ENCODE results near the gene KCNIP1.

The KCNIP1 gene

DNA sequence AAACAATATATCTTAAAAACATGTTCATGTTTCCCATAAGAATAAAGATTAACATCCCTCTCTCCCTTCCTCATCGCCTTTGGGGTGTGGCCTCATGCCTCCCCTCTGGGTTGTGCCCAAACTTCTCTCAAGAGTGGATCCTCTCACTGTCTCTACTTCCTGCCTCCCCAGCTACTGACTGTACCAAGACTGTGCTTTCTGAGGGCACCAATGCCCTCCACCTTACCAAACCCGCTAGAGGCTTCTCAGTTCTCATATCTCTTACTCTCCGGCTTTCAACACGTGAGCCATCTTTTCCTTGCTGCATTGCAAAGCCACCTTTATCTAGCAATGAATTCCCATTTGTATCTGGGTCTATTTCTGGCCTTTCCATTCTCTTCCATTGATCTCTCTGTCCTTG, 34.4 kb upstream of the KCNIP1 start:
- no peak overlapping the region for H3K4me3 ChIP-seq (ENCODE audit: low read depth, low read length)
- no peak for DNase-seq (ENCODE audit: low read depth, low spot score)
- TF ChIP-seq, protein P1, sequence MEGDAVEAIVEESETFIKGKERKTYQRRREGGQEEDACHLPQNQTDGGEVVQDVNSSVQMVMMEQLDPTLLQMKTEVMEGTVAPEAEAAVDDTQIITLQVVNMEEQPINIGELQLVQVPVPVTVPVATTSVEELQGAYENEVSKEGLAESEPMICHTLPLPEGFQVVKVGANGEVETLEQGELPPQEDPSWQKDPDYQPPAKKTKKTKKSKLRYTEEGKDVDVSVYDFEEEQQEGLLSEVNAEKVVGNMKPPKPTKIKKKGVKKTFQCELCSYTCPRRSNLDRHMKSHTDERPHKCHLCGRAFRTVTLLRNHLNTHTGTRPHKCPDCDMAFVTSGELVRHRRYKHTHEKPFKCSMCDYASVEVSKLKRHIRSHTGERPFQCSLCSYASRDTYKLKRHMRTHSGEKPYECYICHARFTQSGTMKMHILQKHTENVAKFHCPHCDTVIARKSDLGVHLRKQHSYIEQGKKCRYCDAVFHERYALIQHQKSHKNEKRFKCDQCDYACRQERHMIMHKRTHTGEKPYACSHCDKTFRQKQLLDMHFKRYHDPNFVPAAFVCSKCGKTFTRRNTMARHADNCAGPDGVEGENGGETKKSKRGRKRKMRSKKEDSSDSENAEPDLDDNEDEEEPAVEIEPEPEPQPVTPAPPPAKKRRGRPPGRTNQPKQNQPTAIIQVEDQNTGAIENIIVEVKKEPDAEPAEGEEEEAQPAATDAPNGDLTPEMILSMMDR (IDR thresholded peaks at IDR 0.05; ENCODE audit: low read depth, low read length), result no peak
- in situ Hi-C loops (cut with HindIII; ENCODE audit: low sequenced_read_pairs), result no loop called here

DNA sequence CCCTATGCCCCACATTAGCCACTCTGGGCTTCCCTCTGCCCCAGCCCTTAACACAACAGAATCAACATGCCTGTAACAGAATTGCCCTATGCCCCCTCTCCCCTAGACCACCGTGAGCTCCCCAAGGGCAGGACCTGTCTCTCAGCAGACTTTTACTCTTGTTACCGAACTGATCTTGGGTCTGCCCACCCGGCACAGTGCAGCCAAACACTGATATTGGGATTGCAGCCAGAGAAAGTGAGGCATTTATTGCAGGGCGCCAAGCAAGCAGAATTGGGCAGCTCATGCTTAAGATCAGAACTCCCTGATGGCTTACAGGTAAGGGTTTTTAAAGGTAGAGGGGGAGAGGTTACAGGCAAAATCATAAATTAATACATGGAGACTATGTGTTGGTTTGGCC, 33.5 kb upstream of the KCNIP1 start:
- no peak for DNase-seq (ENCODE audit: low read depth, low spot score)
- in situ Hi-C loops (cut with HindIII; ENCODE audit: low sequenced_read_pairs), result no loop called here
- no peak overlapping the region for H3K4me3 ChIP-seq (ENCODE audit: low read depth, low read length)
- TF ChIP-seq, protein P1 (IDR thresholded peaks at IDR 0.05; ENCODE audit: low read depth, low read length), result no peak

DNA sequence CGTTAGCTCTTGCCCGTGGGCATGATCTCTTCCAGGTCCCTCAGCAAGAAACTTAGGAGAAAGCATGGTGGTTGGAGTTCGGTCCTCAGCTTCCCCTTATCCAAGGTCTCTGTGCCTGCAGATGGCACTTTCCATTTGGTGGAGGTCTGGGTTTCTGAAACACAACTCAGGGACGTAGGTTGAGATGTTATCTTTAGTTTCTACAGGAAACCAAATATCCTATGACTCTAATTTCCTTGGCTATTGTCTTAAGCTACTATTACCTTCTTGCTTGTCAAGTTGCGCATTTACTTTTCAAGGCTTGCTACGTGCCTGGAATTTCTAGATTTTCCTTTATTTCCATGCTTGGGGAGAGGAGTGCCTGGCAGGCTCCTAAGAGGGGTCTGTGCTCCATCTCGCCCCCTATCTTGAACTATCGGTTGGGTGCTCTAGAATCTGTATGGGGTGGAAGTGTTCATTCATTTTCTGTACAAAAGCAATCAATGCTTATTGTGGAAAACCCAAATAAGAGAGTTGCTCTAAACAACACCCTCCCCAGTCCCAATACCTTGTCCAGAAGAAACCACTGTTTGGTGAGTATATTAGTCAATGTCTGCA, 32.9 kb upstream of the KCNIP1 start:
- in situ Hi-C loops (cut with HindIII; ENCODE audit: low sequenced_read_pairs), result no loop called here
- H3K4me3 ChIP-seq (ENCODE audit: low read depth, low read length), result no peak overlapping the region
- no peak for DNase-seq (ENCODE audit: low read depth, low spot score)
- TF ChIP-seq, protein P1 (IDR thresholded peaks at IDR 0.05; ENCODE audit: low read depth, low read length), result no peak

DNA sequence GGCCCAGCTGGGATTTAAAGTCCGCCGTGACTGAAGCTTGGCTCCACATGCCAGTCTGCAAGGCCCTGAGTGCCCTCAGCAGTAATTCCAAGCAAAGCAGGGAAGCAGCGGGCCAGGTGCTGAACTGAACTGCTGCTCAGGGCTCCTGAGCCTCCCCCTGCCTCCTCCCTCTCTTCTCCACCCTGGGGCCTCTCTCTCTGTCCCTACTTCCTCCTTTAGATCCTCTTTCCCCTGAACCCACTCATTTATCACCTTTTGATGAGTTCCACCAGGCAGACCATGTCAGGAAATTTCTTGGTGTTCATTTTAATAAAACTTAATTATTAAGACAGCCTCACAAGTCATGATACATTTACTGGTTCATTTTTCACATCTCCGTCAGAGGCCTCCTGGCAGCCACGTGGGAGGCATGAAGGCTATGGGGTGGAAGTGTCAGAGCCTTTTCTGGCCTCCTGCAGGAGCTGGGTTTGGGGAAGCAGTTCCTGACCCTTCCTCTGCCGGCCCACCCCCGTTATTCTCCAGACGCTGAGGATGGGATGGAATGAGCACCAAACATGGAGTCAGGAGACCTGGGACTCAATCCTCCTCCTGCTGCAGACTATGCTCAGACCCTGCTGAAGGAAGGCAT, 32.2 kb upstream of the KCNIP1 start:
- DNase-seq (ENCODE audit: low read depth, low spot score), result no peak
- in situ Hi-C loops (cut with HindIII; ENCODE audit: low sequenced_read_pairs), result no loop called here
- TF ChIP-seq, protein P1 (IDR thresholded peaks at IDR 0.05; ENCODE audit: low read depth, low read length), result no peak
- no peak overlapping the region for H3K4me3 ChIP-seq (ENCODE audit: low read depth, low read length)

DNA sequence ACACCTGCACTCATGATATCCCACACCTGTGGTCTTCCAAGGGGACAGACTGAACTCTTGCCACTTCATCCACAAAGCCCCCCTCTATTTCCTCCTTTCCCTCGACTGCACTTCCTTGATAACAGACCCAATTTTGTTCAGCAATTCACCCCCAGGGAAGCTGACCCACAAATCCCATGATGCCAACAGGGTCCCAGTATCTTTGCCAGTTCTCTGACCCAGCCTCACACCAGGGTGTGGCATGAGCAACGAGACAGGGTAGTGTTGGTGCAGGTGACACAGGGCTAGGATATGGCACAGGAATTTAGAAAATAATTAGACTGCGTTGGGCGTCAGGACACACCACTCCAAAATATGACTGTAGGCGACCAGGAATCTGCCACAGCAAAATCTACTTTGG, 30.2 kb upstream of the KCNIP1 start:
- in situ Hi-C loops (cut with HindIII; ENCODE audit: low sequenced_read_pairs), result no loop called here
- H3K4me3 ChIP-seq (ENCODE audit: low read depth, low read length), result no peak overlapping the region
- TF ChIP-seq, protein P1 (IDR thresholded peaks at IDR 0.05; ENCODE audit: low read depth, low read length), result no peak
- DNase-seq (ENCODE audit: low read depth, low spot score), result no peak

DNA sequence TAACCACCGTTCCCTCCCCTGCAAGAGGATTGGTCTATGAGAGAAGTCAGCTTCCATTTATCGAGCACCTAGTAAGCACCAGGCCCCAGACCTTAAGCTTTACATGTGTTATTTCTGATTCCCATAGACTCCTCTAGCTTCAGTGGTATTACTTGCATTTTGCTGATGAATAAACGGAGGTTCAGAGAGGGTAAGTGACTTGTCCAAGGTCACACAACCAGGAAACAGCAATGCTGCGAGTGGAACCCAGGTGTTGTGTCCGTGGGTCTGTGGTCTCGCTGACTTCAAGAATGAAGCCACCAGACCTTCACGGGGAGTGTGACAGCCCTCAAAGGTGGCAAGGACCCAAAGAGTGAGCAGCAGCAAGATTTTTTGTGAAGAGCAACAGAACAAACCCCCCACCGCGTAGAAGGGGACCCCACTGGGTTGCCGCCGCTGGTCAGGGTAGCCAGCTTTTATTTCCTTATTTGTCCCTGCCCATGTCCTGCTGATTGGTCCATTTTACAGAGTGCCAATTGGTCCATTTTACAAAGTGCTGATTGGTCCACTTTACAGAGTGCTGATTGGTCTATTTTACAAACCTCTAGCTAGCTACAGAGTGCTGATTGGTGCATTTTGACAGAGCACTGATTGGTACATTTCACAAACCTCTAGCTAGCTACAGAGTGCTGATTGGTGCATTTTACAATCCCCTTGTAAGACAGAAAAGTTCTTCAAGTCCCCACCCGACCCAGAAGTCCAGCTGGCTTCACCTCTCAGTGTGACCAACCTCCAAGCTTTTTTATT, 29.1 kb upstream of the KCNIP1 start:
- no peak for DNase-seq (ENCODE audit: low read depth, low spot score)
- in situ Hi-C loops (cut with HindIII; ENCODE audit: low sequenced_read_pairs), result no loop called here
- TF ChIP-seq, protein P1 (IDR thresholded peaks at IDR 0.05; ENCODE audit: low read depth, low read length), result no peak
- H3K4me3 ChIP-seq (ENCODE audit: low read depth, low read length), result no peak overlapping the region
